ENCODE results near the gene BANP. TPM values are rescaled to one million over a fixed set of nuclear protein-coding genes. Genes with fewer than 3 reads are reported as not detected.

Gene BANP
- total RNA-seq, 1 experiment from 2014 or later, result 22.6 TPM

DNA sequence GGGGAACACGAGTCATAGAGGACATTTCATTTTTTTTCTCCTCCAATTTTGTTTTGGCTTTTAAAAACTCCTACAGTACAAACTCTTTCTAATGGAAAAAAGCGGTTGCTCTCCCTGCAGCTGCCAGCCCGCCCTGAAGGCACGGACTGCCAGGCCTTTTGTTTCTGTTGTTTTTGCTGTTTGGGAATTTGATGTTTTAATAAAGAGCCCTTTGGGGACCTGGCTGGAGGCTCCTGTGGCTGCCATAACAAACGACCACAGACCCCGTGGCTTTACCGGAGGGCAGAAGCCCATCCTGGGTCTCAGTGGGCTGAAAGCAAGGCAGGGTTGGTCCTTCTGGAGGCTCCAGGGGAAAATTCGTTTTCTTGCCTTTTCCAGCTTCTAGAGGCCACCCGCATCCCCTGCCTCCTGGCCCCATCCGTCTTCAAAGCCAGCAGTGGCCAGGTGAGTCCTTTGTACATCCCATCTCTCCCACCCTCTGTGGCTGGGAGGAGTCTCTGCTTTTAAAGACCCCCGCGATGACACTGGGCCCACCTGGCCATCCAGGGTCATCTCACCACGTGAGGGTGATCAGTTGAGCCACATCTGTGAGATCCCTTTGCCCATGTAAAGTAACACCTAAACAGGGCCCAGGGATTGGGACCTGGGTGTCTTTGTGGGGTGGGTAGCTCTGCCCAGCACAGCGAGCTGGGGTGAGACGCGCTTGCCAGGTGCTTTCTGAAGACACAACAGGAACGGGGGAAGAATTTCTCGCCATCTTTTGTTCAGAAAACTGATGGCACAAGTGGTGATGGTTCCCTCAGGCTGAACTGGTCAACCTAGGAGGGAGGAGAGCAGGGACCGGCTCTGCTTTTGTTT lies 113.9 kb downstream of the BANP start:
- ChIA-PET CTCF (no interaction called here), POLR2A (interaction anchor here (0.6 kb wide), 1 partner anchor 90 kb away, joined by 3 read pairs; no protein-coding TSS in a partner anchor)
- no peak overlapping the region for H3K4me3 ChIP-seq (ENCODE audit: low read depth in 2 of 2, low read length in 2 of 2)
- H3K27ac ChIP-seq (ENCODE audit: low read length), result no peak overlapping the region
- ATAC-seq (no peak), DNase-seq (ENCODE audit: low read depth, low spot score) (no peak)
- no peaks in the 10 kb centered on the region for H3K27me3 ChIP-seq (ENCODE audit: control insufficient read depth, insufficient read depth, low read length)
- intact Hi-C loops (cut with micrococcal nuclease; ENCODE audit: unreplicated experiment), result no loop called here
- in situ Hi-C loops (cut with HindIII; ENCODE audit: low pct_unique_long_range_greater_than_20kb, low sequenced_read_pairs), result no loop called here
- no peaks in the 10 kb centered on the region for H3K36me3 ChIP-seq (ENCODE audit: control insufficient read depth, insufficient read depth, low read length)
- TF ChIP-seq SIN3A (IDR thresholded peaks at IDR 0.05; ENCODE audit: borderline replicate concordance, insufficient read depth, low read depth, low read length) (no peak), TCF7L2 (IDR thresholded peaks at IDR 0.05; ENCODE audit: low read depth, low read length) (no peak), POLR2AphosphoS5 (IDR thresholded peaks at IDR 0.05; ENCODE audit: low read depth, low read length) (no peak)
- TF ChIP-seq, protein P1, sequence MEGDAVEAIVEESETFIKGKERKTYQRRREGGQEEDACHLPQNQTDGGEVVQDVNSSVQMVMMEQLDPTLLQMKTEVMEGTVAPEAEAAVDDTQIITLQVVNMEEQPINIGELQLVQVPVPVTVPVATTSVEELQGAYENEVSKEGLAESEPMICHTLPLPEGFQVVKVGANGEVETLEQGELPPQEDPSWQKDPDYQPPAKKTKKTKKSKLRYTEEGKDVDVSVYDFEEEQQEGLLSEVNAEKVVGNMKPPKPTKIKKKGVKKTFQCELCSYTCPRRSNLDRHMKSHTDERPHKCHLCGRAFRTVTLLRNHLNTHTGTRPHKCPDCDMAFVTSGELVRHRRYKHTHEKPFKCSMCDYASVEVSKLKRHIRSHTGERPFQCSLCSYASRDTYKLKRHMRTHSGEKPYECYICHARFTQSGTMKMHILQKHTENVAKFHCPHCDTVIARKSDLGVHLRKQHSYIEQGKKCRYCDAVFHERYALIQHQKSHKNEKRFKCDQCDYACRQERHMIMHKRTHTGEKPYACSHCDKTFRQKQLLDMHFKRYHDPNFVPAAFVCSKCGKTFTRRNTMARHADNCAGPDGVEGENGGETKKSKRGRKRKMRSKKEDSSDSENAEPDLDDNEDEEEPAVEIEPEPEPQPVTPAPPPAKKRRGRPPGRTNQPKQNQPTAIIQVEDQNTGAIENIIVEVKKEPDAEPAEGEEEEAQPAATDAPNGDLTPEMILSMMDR (IDR thresholded peaks at IDR 0.05), result no peak
- TF ChIP-seq, protein P2, sequence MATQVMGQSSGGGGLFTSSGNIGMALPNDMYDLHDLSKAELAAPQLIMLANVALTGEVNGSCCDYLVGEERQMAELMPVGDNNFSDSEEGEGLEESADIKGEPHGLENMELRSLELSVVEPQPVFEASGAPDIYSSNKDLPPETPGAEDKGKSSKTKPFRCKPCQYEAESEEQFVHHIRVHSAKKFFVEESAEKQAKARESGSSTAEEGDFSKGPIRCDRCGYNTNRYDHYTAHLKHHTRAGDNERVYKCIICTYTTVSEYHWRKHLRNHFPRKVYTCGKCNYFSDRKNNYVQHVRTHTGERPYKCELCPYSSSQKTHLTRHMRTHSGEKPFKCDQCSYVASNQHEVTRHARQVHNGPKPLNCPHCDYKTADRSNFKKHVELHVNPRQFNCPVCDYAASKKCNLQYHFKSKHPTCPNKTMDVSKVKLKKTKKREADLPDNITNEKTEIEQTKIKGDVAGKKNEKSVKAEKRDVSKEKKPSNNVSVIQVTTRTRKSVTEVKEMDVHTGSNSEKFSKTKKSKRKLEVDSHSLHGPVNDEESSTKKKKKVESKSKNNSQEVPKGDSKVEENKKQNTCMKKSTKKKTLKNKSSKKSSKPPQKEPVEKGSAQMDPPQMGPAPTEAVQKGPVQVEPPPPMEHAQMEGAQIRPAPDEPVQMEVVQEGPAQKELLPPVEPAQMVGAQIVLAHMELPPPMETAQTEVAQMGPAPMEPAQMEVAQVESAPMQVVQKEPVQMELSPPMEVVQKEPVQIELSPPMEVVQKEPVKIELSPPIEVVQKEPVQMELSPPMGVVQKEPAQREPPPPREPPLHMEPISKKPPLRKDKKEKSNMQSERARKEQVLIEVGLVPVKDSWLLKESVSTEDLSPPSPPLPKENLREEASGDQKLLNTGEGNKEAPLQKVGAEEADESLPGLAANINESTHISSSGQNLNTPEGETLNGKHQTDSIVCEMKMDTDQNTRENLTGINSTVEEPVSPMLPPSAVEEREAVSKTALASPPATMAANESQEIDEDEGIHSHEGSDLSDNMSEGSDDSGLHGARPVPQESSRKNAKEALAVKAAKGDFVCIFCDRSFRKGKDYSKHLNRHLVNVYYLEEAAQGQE (IDR thresholded peaks at IDR 0.05; ENCODE audit: insufficient read depth in 1 of 2, low read depth in 2 of 2, low read length in 1 of 2), result no peak
- no TSS peak for BruUV-seq (replicated peaks)
- H3K9me3 ChIP-seq (ENCODE audit: control insufficient read depth, insufficient read depth, low read depth, low read length), result no peaks in the 10 kb centered on the region
- H3K4me1 ChIP-seq (ENCODE audit: control insufficient read depth, insufficient read depth, low read length), result no peaks in the 10 kb centered on the region

DNA sequence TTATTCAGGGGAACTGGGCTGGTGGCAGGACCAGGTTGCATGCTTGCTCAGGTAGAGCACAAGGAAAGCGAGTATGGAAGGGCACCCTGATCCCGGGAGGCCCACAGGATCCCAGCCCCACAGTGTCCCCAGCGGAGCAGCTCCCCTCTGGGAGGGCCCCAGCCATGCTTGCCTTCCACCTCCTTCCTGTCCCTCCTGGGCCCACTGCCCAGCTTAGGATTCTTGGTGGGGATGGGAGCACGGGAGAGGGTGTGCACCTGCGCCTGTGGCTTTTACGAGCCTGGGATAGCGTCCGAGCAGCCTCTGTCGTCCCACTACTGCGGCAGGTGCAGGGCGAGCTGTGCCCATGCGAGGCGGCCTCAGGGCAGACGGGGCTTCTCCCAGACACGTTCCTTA lies 114.5 kb downstream of the BANP start:
- ChIA-PET CTCF (no interaction called here), POLR2A (interaction anchor here (0.6 kb wide), 1 partner anchor 91 kb away, joined by 3 read pairs; no protein-coding TSS in a partner anchor)
- H3K9me3 ChIP-seq (ENCODE audit: control insufficient read depth, insufficient read depth, low read depth, low read length), result no peaks in the 10 kb centered on the region
- in situ Hi-C loops (cut with HindIII; ENCODE audit: low pct_unique_long_range_greater_than_20kb, low sequenced_read_pairs), result no loop called here
- no peak overlapping the region for H3K4me3 ChIP-seq (ENCODE audit: low read depth in 2 of 2, low read length in 2 of 2)
- no peak for TF ChIP-seq SIN3A (IDR thresholded peaks at IDR 0.05; ENCODE audit: borderline replicate concordance, insufficient read depth, low read depth, low read length)
- TF ChIP-seq, protein P1 (IDR thresholded peaks at IDR 0.05), result no peak
- TF ChIP-seq, protein P2 (IDR thresholded peaks at IDR 0.05; ENCODE audit: insufficient read depth in 1 of 2, low read depth in 2 of 2, low read length in 1 of 2), result no peak
- no peak for TF ChIP-seq POLR2AphosphoS5 (IDR thresholded peaks at IDR 0.05; ENCODE audit: low read depth, low read length)
- H3K27me3 ChIP-seq (ENCODE audit: control insufficient read depth, insufficient read depth, low read length), result no peaks in the 10 kb centered on the region
- H3K4me1 ChIP-seq (ENCODE audit: control insufficient read depth, insufficient read depth, low read length), result no peaks in the 10 kb centered on the region
- intact Hi-C loops (cut with micrococcal nuclease; ENCODE audit: unreplicated experiment), result no loop called here
- no peak overlapping the region for H3K27ac ChIP-seq (ENCODE audit: low read length)
- H3K36me3 ChIP-seq (ENCODE audit: control insufficient read depth, insufficient read depth, low read length), result no peaks in the 10 kb centered on the region
- ATAC-seq (no peak), DNase-seq (ENCODE audit: low read depth, low spot score) (no peak)
- BruUV-seq (replicated peaks), result no TSS peak
